Measurements from ENCODE around the gene MOAP1. TPM values are rescaled to one million over a fixed set of nuclear protein-coding genes. Genes with fewer than 3 reads are reported as not detected.
"Not testable (repeated sequence)": the region's sequence is repeated elsewhere in the genome, so short reads cannot be mapped to it uniquely, and the experiment has no call there.

MOAP1 gene
- polyA plus RNA-seq, 2 donors: 5.4 to 12.7 TPM

DNA sequence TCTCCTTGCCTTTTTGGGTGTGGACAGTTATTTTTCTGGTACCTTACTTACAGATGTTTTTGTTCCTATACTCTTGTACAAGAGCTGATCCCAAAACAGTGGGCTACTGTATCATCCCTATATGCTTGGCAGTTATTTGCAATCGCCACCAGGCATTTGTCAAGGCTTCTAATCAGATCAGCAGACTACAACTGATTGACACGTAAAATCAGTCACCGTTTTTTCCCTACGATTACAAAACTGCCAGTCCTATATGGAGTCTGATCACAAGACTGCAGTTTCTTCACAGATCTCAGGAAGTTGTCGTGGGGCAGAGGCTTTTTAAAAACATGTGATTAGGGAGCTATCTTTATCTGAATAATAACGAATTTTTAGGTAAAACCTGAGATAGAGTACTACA, 1.8 kb upstream of the MOAP1 start:
- Histone ChIP-seq H3K9me3 (ENCODE audit: control insufficient read depth in 2 of 2, insufficient read depth in 1 of 2, low read depth in 1 of 2, low read length in 1 of 2) (no peaks in the 10 kb centered on the region), H3K36me3 (ENCODE audit: control insufficient read depth in 2 of 2, insufficient read depth in 2 of 2, low read length in 1 of 2) (no peaks in the 10 kb centered on the region), H3K27ac (ENCODE audit: low read depth in 2 of 2, low read length in 1 of 2) (no peak overlapping the region), H3K27me3 (ENCODE audit: control insufficient read depth in 1 of 2, insufficient read depth in 2 of 2, low read length in 2 of 2) (no peaks in the 10 kb centered on the region), H3K4me1 (ENCODE audit: control insufficient read depth in 2 of 2, insufficient read depth in 2 of 2, low read length in 1 of 2) (peaks cover 0 to 6% of the 10 kb centered on the region in 2 donors), H3K4me3 (ENCODE audit: low read depth in 1 of 2, low read length in 2 of 2) (no peak overlapping the region)
- 72 to 81% methylated on average over 6 of the region's 6 CpGs for WGBS, 2 donors

DNA sequence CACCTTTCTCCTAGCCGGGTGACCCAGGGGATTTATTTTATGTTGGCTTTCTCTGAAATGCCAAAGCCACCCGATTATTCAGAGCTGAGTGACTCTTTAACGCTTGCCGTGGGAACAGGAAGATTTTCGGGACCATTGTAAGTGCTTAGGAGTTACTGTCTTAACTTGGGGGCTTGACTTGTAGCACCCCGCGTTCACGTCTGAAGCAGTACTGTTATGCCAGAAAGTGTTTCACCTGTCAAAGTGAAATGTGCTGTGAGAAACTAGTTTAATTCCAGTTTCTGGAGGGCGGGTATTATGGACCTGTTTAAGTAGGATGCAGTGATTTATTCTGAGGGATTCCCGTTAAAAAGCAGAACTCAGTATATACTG, 638 bp upstream of the MOAP1 start:
- Histone ChIP-seq H3K4me1 (ENCODE audit: control insufficient read depth in 2 of 2, insufficient read depth in 2 of 2, low read length in 1 of 2) (peaks cover 0 to 6% of the 10 kb centered on the region in 2 donors), H3K27ac (ENCODE audit: low read depth in 2 of 2, low read length in 1 of 2) (peak overlapping the region; percentile 91 to 98), H3K9me3 (ENCODE audit: control insufficient read depth in 2 of 2, insufficient read depth in 1 of 2, low read depth in 1 of 2, low read length in 1 of 2) (no peaks in the 10 kb centered on the region), H3K4me3 (ENCODE audit: low read depth in 1 of 2, low read length in 2 of 2) (peak overlapping the region; percentile 88 to 93), H3K27me3 (ENCODE audit: control insufficient read depth in 1 of 2, insufficient read depth in 2 of 2, low read length in 2 of 2) (no peaks in the 10 kb centered on the region), H3K36me3 (ENCODE audit: control insufficient read depth in 2 of 2, insufficient read depth in 2 of 2, low read length in 1 of 2) (no peaks in the 10 kb centered on the region)
- 0 to 1% methylated on average over 10 of the region's 10 CpGs for WGBS, 2 donors

DNA sequence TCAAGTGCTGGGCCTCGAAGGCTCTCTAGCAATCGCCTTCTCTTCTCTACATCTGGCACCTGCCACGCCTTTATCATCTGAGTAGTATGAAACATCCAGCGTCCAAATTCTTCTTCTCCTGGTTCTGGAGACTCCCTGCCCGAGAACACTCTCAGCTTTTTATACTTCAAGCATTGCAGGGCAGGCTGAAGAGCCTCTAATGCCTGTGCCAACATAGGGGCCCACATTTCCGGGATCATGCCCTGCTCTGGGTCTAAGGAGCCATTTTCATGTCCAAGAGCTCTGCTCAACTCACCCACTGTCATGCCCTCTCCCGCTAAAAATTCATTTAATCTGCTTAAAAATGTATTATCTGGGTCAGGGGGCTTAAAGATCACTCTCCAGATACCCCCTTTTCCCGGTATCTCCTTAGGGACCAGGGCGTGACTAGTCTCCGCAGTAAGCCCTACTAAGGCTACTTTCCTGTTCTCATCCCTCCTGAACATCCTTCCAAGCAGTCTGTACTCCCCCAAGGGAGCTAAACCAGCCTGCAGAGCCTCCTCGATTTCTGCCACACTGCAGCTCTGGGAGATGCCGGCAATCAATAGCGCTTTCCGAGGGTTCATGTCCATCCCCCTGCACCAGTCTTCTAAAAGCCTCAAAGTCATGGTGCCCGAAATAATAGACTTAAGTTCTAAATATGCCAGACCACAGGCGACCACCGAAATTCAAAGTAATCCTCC, 940 bp downstream of the MOAP1 start:
- H3K36me3 ChIP-seq (ENCODE audit: control insufficient read depth in 2 of 2, insufficient read depth in 2 of 2, low read length in 1 of 2): no peaks in the 10 kb centered on the region
- 42% methylated on average over 17 of the region's 17 CpGs for WGBS, 2 donors
- no peaks in the 10 kb centered on the region for H3K27me3 ChIP-seq (ENCODE audit: control insufficient read depth in 1 of 2, insufficient read depth in 2 of 2, low read length in 2 of 2)
- H3K27ac ChIP-seq (ENCODE audit: low read depth in 2 of 2, low read length in 1 of 2): peak overlapping the region; percentile 91 to 98
- H3K9me3 ChIP-seq (ENCODE audit: control insufficient read depth in 2 of 2, insufficient read depth in 1 of 2, low read depth in 1 of 2, low read length in 1 of 2): no peaks in the 10 kb centered on the region
- H3K4me1 ChIP-seq (ENCODE audit: control insufficient read depth in 2 of 2, insufficient read depth in 2 of 2, low read length in 1 of 2): peaks cover 0 to 6% of the 10 kb centered on the region in 2 donors
- H3K4me3 ChIP-seq (ENCODE audit: low read depth in 1 of 2, low read length in 2 of 2): peak overlapping the region; percentile 88 to 93

DNA sequence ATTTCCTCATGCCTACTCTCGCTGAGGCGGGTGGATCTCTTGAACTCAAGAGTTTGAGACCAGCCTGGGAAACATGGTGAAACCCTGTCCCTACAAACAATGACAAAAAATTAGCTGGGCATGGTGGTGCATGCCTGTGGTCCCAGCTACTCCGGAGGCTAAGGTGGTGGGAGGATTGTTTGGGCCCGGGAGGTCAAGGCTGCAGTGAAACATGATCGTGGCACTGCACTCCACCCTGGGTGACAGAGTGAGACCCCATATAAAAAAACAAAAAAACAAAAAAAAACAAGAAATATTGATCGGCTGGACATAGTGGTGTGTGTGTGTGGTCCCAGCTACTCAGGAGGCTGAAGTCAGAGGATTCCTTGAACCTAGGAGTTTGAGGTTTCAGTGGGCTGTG, 9.2 kb downstream of the MOAP1 start:
- Histone ChIP-seq H3K27ac (ENCODE audit: low read depth in 2 of 2, low read length in 1 of 2) (no peak overlapping the region), H3K27me3 (ENCODE audit: control insufficient read depth in 1 of 2, insufficient read depth in 2 of 2, low read length in 2 of 2) (no peaks in the 10 kb centered on the region), H3K9me3 (ENCODE audit: control insufficient read depth in 2 of 2, insufficient read depth in 1 of 2, low read depth in 1 of 2, low read length in 1 of 2) (no peaks in the 10 kb centered on the region), H3K4me3 (ENCODE audit: low read depth in 1 of 2, low read length in 2 of 2) (no peak overlapping the region), H3K36me3 (ENCODE audit: control insufficient read depth in 2 of 2, insufficient read depth in 2 of 2, low read length in 1 of 2) (no peaks in the 10 kb centered on the region), H3K4me1 (ENCODE audit: control insufficient read depth in 2 of 2, insufficient read depth in 2 of 2, low read length in 1 of 2) (no peaks in the 10 kb centered on the region)
- 83 to 89% methylated on average over 6 of the region's 6 CpGs for WGBS, 2 donors

DNA sequence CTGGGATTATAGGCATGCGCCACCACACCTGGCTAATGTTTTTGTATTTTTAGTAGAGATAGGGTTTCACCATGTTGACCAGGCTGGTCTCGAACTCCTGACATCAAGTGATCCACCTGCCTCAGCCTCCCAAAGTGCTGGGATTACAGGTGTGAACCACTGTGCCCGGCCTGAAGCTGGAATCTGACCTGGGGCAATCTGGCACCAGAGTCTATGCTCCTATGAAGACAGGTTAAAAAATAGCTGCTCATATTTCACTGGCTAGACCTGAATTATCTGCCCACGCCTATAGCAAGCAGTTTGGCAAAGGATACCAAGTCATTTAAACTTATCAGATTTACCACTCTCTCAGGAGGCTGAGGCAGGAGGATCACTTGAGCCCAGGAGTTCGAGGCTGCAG, 10.0 kb downstream of the MOAP1 start:
- not testable (repeated sequence) for H3K36me3 ChIP-seq (ENCODE audit: control insufficient read depth in 2 of 2, insufficient read depth in 2 of 2, low read length in 1 of 2); H3K27me3 ChIP-seq (ENCODE audit: control insufficient read depth in 1 of 2, insufficient read depth in 2 of 2, low read length in 2 of 2); H3K4me1 ChIP-seq (ENCODE audit: control insufficient read depth in 2 of 2, insufficient read depth in 2 of 2, low read length in 1 of 2); H3K4me3 ChIP-seq (ENCODE audit: low read depth in 1 of 2, low read length in 2 of 2); H3K9me3 ChIP-seq (ENCODE audit: control insufficient read depth in 2 of 2, insufficient read depth in 1 of 2, low read depth in 1 of 2, low read length in 1 of 2); H3K27ac ChIP-seq (ENCODE audit: low read depth in 2 of 2, low read length in 1 of 2)
- WGBS, 2 donors: 69 to 72% methylated on average over 5 of the region's 5 CpGs

DNA sequence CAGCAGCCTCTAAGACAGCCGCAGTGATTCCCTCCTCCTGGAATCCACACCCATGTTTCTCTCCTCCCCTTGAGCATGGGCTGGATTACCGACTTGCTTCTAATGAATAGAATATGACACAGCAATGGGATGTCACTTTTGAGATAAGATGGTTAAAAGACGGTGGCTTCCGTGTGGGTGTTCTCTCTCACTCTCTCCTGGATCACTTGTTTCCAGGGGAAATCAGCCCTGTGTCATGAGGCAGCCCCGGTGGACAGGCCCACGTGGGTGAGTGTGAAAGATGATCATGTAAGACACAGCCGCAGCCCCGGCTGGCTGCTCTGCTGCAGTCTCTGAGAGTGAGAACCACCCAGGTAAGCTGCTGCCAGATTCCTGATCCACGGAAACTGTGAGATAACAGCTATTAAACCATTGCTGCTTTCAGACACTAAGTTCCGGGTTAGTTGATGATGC, 10.7 kb downstream of the MOAP1 start:
- no peak overlapping the region for H3K4me3 ChIP-seq (ENCODE audit: low read depth in 1 of 2, low read length in 2 of 2)
- no peaks in the 10 kb centered on the region for H3K9me3 ChIP-seq (ENCODE audit: control insufficient read depth in 2 of 2, insufficient read depth in 1 of 2, low read depth in 1 of 2, low read length in 1 of 2)
- H3K27ac ChIP-seq (ENCODE audit: low read depth in 2 of 2, low read length in 1 of 2): no peak overlapping the region
- 28 to 30% methylated on average over 10 of the region's 10 CpGs for WGBS, 2 donors
- no peaks in the 10 kb centered on the region for H3K36me3 ChIP-seq (ENCODE audit: control insufficient read depth in 2 of 2, insufficient read depth in 2 of 2, low read length in 1 of 2)
- H3K4me1 ChIP-seq (ENCODE audit: control insufficient read depth in 2 of 2, insufficient read depth in 2 of 2, low read length in 1 of 2): no peaks in the 10 kb centered on the region
- H3K27me3 ChIP-seq (ENCODE audit: control insufficient read depth in 1 of 2, insufficient read depth in 2 of 2, low read length in 2 of 2): no peaks in the 10 kb centered on the region

DNA sequence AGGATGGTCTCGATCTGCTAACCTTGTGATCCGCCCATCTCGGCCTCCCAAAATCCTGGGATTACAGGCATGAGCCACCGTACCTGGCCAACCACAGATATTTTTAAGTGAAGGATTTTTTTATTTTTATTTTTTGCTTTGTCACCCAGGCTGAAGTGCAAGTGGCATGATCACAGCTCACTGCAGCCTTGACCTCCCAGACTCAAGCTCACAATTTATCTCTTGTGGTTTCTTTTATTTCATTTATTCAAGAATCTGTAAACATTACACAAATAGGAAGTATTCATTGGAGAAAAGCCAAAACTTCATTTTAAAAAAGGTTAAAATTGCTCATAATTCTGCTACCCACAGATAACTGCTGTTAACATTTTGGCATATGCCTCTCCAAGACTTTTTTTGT, 13.3 kb downstream of the MOAP1 start:
- Histone ChIP-seq H3K4me1 (ENCODE audit: control insufficient read depth in 2 of 2, insufficient read depth in 2 of 2, low read length in 1 of 2) (no peaks in the 10 kb centered on the region), H3K4me3 (ENCODE audit: low read depth in 1 of 2, low read length in 2 of 2) (no peak overlapping the region), H3K36me3 (ENCODE audit: control insufficient read depth in 2 of 2, insufficient read depth in 2 of 2, low read length in 1 of 2) (no peaks in the 10 kb centered on the region), H3K9me3 (ENCODE audit: control insufficient read depth in 2 of 2, insufficient read depth in 1 of 2, low read depth in 1 of 2, low read length in 1 of 2) (no peaks in the 10 kb centered on the region), H3K27ac (ENCODE audit: low read depth in 2 of 2, low read length in 1 of 2) (no peak overlapping the region), H3K27me3 (ENCODE audit: control insufficient read depth in 1 of 2, insufficient read depth in 2 of 2, low read length in 2 of 2) (no peaks in the 10 kb centered on the region)
- 83 to 92% methylated on average over 4 of the region's 4 CpGs for WGBS, 2 donors

DNA sequence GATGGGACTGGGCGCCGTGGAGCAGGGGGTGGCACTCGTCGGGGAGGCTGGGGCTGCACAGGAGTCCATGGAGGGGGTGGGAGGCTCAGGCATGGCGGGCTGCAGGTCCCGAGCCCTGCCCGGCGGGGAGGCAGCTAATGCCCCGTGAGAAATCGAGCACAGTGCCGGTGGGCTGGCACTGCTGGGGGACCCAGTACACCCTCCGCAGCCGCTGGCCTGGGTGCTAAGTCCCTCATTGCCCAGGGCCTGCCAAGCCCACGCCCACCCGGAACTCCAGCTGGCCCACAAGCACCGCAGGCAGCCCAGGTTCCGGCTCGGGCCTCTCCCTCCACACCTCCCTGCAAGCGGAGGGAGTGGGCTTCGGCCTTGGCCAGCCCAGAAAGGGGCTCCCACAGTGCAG, 14.6 kb downstream of the MOAP1 start:
- not testable (repeated sequence) for H3K4me3 ChIP-seq (ENCODE audit: low read depth in 1 of 2, low read length in 2 of 2); H3K9me3 ChIP-seq (ENCODE audit: control insufficient read depth in 2 of 2, insufficient read depth in 1 of 2, low read depth in 1 of 2, low read length in 1 of 2); H3K27me3 ChIP-seq (ENCODE audit: control insufficient read depth in 1 of 2, insufficient read depth in 2 of 2, low read length in 2 of 2); H3K27ac ChIP-seq (ENCODE audit: low read depth in 2 of 2, low read length in 1 of 2); H3K36me3 ChIP-seq (ENCODE audit: control insufficient read depth in 2 of 2, insufficient read depth in 2 of 2, low read length in 1 of 2); H3K4me1 ChIP-seq (ENCODE audit: control insufficient read depth in 2 of 2, insufficient read depth in 2 of 2, low read length in 1 of 2)
- 95% methylated on average over 18 to 20 of the region's 20 CpGs for WGBS, 2 donors

DNA sequence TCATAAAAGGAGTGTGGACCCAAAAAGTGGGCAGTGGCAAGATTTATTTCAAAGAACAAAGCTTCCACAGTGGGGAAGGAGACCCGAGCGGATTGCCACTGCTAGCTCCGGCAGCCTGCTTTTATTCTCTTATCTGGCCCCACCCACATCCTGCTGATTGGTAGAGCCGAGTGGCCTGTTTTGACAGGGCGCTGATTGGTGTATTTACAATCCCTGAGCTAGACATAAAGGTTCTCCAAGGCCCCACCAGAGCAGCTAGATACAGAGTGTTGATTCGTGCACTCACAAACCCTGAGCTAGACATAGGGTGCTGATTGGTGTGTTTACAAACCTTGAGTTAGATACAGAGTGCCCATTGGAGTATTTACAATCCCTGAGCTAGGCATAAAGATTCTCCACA, 15.1 kb downstream of the MOAP1 start:
- 79 to 86% methylated on average over 6 of the region's 6 CpGs for WGBS, 2 donors
- H3K4me3 ChIP-seq (ENCODE audit: low read depth in 1 of 2, low read length in 2 of 2); H3K36me3 ChIP-seq (ENCODE audit: control insufficient read depth in 2 of 2, insufficient read depth in 2 of 2, low read length in 1 of 2); H3K27ac ChIP-seq (ENCODE audit: low read depth in 2 of 2, low read length in 1 of 2); H3K4me1 ChIP-seq (ENCODE audit: control insufficient read depth in 2 of 2, insufficient read depth in 2 of 2, low read length in 1 of 2); H3K9me3 ChIP-seq (ENCODE audit: control insufficient read depth in 2 of 2, insufficient read depth in 1 of 2, low read depth in 1 of 2, low read length in 1 of 2); H3K27me3 ChIP-seq (ENCODE audit: control insufficient read depth in 1 of 2, insufficient read depth in 2 of 2, low read length in 2 of 2): not testable (repeated sequence)

DNA sequence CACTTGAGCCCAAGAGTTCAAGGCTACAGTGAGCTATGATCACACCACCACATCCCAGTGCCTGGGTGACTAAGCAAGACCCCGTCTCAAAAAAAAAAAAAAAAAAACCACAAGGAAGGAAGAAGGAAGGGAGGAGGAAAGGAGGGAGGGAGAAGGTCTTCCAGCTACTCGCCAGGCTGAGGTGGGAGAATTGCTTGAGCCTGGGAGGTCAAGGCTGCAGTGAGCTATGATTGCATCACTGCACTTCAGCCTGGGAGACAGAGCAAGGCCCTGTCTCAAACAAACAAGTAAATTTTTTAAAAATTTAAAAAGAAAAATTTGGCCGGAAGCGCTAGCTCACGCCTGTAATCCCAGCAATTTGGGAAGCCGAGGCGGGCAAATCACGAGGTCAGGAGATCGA, 16.1 kb downstream of the MOAP1 start:
- H3K36me3 ChIP-seq (ENCODE audit: control insufficient read depth in 2 of 2, insufficient read depth in 2 of 2, low read length in 1 of 2); H3K27me3 ChIP-seq (ENCODE audit: control insufficient read depth in 1 of 2, insufficient read depth in 2 of 2, low read length in 2 of 2); H3K27ac ChIP-seq (ENCODE audit: low read depth in 2 of 2, low read length in 1 of 2); H3K4me3 ChIP-seq (ENCODE audit: low read depth in 1 of 2, low read length in 2 of 2); H3K9me3 ChIP-seq (ENCODE audit: control insufficient read depth in 2 of 2, insufficient read depth in 1 of 2, low read depth in 1 of 2, low read length in 1 of 2); H3K4me1 ChIP-seq (ENCODE audit: control insufficient read depth in 2 of 2, insufficient read depth in 2 of 2, low read length in 1 of 2): not testable (repeated sequence)
- WGBS, 2 donors: 83 to 87% methylated on average over 9 of the region's 9 CpGs
